Measurements from ENCODE around the gene FNBP1L.

DNA sequence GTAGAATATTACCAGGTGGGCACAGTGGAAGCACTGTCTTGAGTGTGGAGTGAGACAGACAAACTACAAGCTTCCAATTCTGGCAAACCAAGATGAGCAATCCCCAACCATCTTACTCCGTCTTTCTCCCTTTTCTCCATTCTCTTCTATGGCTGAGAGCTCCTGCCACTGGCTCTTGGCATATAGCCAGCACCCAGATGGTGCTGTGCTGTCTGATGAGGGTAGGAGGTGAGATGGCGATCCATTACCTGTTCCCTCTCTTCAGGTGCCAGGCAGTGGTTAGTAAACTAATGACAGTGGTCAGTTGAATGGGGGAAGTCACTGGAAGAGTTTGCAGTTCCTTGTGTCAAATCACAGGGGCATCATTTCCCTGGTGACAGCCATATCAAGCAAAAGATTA lies 108.4 kb downstream of the FNBP1L start:
- TF ChIP-seq, protein P1, sequence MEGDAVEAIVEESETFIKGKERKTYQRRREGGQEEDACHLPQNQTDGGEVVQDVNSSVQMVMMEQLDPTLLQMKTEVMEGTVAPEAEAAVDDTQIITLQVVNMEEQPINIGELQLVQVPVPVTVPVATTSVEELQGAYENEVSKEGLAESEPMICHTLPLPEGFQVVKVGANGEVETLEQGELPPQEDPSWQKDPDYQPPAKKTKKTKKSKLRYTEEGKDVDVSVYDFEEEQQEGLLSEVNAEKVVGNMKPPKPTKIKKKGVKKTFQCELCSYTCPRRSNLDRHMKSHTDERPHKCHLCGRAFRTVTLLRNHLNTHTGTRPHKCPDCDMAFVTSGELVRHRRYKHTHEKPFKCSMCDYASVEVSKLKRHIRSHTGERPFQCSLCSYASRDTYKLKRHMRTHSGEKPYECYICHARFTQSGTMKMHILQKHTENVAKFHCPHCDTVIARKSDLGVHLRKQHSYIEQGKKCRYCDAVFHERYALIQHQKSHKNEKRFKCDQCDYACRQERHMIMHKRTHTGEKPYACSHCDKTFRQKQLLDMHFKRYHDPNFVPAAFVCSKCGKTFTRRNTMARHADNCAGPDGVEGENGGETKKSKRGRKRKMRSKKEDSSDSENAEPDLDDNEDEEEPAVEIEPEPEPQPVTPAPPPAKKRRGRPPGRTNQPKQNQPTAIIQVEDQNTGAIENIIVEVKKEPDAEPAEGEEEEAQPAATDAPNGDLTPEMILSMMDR (conservative IDR thresholded peaks at IDR 0.05): no peak
- no peak for TF ChIP-seq ZFX (IDR thresholded peaks at IDR 0.05)

Data from C4-2B (cell line).